ENCODE data around the gene PDE4B.

The PDE4B gene

GRCh38 chr1:66245691-66246090, 453.0 kb downstream of the PDE4B start:
- FAIRE-seq: peak; percentile 95

- no peak for FAIRE-seq
These were observed 453.9 kb downstream of the PDE4B start for GRCh38 chr1:66246351-66247269.

GRCh38 chr1:66247415-66248208, 454.9 kb downstream of the PDE4B start:
- no peak for FAIRE-seq

- peak; percentile 94 for FAIRE-seq
These were observed 455.6 kb downstream of the PDE4B start for GRCh38 chr1:66248257-66248656.

GRCh38 chr1:66248746-66249145, 456.1 kb downstream of the PDE4B start:
- peak; percentile 30 for FAIRE-seq

- FAIRE-seq: peak; percentile 92
These were observed 457.4 kb downstream of the PDE4B start for GRCh38 chr1:66250075-66250474.

- FAIRE-seq: no peak
These were observed 457.8 kb downstream of the PDE4B start for GRCh38 chr1:66250478-66250877.

- FAIRE-seq: no peak
These were observed 458.9 kb downstream of the PDE4B start for GRCh38 chr1:66251546-66251945.

- peak; percentile 97 for FAIRE-seq
These were observed 460.7 kb downstream of the PDE4B start for GRCh38 chr1:66253330-66253921.

- no peak for FAIRE-seq
These were observed 462.1 kb downstream of the PDE4B start for GRCh38 chr1:66254785-66255184.

- no peak for FAIRE-seq
These were observed 464.2 kb downstream of the PDE4B start for GRCh38 chr1:66256629-66257572.

- no peak for FAIRE-seq
These were observed 465.9 kb downstream of the PDE4B start for GRCh38 chr1:66258404-66259105.

GRCh38 chr1:66261364-66261763, 468.7 kb downstream of the PDE4B start:
- no peak for FAIRE-seq

- no peak for FAIRE-seq
These were observed 469.7 kb downstream of the PDE4B start for GRCh38 chr1:66262208-66262963.

- no peak for FAIRE-seq
These were observed 472.6 kb downstream of the PDE4B start for GRCh38 chr1:66265268-66265667.

GRCh38 chr1:66265796-66266195, 473.1 kb downstream of the PDE4B start:
- no peak for FAIRE-seq

GRCh38 chr1:66266350-66266749, 473.7 kb downstream of the PDE4B start:
- FAIRE-seq: no peak

- FAIRE-seq: peak; percentile 3
These were observed 474.1 kb downstream of the PDE4B start for GRCh38 chr1:66266756-66267155.

GRCh38 chr1:66267201-66267940, 474.7 kb downstream of the PDE4B start:
- FAIRE-seq: peak; percentile 86

- FAIRE-seq: no peak
These were observed 476.5 kb downstream of the PDE4B start for GRCh38 chr1:66269222-66269621.

All from A204.1 (cell line).